HG02642 (cell line): ENCODE data around the gene EVC.

ENCODE experiments used
- ATAC-seq: cut with Tn5 transposase; IDR thresholded peaks from one replicate; pipeline ENCODE4 v1.9.1; 2021; ENCODE audit warnings: mild to moderate bottlenecking; ENCODE audit not compliant: unreplicated experiment, poor library complexity

Gene EVC

DNA sequence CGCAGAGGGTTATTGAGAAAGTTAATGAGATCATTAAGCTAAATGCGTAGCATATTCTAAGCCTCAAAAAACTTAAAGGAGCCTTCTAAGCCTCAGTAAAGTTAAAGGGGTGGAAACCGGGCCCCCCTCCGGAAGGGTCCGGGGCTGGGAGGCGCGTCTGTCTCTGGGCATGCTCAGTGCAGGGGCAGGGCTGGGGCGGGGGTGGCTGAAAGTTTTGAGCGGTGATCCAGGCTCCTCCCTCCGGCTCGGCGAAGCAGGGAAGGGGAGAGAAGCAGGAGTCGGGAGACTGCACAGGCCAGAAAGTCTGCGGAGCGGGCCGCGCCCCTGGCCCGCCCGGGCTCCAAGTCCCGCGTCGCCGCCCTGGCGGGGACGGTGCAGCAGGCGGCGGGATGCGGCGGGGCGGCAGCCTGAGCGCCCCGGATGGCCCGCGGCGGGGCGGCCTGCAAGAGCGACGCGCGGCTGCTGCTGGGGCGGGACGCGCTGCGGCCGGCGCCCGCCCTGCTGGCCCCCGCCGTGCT, at the start of gene EVC:
Gene EVC, plus strand, starts transcription at position 241 of the 518 bp plus-strand sequence. Its CDS starts 180 bp downstream, at position 421.
- peak; percentile 44 for ATAC-seq

DNA sequence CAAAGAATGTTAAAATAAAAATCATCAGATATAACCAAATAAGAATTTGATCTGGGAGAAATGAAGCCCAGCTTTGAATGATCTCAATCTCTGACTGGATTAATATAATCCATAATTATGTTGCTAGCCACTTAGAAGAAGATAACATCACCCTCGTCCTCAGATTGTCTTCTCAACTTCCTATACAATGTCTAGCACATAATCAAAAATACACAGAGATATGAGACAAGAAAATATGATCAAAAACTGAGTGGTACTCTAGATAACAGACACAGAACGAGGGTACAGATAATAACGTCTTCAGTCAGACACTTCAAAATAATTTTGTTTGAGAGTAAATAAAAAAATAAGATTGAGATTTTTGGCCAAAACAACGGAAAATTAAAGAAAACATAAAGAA, 49.8 kb upstream of the EVC start:
- ATAC-seq: no peak

DNA sequence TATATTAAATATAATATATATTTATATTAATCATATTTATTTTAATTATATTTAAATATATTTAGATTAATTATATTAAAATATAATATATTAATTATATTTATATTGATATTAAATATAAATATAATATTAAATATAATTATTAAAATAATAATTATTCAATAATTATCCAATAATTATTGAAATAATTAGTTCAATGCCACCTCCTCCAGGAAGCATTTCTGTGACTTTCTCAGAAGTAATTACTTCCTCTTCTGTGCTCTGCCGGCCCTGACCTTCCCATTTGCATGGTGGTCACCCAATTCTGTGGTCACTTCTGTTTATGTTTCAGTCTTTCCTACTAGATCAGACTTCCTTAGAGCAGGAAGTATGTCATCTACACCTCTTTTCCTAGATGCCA, 48.4 kb upstream of the EVC start:
- ATAC-seq: no peak

DNA sequence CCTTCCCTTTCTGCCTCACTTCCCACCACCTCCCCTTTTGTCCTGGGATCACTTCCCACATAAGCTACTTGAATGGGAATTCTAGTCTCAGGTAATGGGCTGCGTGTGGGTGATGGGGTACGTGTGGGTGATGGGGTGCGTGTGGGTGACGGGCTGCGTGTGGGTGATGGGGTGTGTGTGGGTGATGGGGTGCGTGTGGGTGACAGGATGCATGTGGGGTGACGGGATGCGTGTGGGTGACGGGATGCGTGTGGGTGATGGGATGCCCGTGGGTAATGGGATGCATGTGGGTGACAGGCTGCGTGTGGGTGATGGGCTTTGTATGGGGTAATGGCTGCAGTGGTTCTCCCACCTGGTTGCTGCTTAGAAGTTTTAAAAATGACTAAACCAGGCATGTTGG, 46.2 kb upstream of the EVC start:
- no peak for ATAC-seq

DNA sequence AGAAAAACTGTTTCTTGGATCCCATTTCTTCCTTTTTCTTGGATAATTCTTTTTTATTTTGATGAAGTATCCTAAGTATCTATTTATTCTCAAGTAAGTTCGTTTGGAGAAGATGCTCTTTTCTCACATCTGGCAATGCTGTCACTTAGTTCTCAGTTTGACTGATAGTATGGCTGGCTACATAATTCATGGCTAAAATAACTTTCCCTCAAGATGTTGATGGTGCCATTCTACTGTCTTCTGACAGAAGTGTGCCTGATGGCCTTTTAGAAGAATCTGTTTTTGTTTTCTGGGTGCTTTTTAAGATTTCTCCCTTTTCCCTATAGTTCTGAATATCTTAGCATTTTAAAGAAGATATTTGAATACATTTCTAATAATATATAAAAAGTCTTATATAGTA, 44.3 kb upstream of the EVC start:
- no peak for ATAC-seq

DNA sequence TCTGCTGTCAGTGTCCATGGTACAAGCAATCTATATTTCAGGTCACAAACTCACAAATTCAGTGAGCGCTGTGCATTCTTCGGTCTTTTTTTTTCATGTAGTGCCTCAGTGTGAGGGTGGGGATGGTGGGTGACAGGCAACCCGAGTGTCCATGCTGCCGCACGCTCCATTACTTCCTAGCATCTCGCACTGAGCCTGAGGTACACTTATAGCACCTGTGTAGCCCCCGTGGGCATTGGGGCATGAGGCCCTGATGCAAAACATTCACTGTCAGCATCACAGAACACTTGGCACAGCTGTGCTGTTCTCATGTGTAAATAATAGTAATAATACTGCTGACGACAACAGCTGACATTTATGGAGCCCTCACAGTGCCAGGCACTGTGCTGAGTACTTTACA, 34.2 kb upstream of the EVC start:
- ATAC-seq: no peak

DNA sequence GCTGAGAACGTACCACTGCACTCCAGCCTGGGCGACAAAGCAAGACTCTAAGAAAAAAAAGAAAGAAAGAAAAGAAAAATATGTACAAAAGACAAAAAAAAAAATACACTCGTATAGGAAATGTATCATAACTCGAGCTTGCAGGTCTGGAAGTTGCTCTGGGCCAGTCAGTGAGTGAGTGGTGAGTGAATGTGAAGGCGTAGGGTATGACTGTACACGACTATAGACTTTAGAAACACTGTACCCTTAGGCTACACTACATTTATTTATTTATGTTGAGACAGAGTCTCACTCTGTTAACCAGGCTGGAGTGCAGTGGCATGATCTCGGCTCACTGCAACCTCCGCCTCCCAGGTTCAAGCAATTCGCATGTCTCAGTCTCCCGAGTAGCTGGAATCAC, 32.0 kb upstream of the EVC start:
- no peak for ATAC-seq

DNA sequence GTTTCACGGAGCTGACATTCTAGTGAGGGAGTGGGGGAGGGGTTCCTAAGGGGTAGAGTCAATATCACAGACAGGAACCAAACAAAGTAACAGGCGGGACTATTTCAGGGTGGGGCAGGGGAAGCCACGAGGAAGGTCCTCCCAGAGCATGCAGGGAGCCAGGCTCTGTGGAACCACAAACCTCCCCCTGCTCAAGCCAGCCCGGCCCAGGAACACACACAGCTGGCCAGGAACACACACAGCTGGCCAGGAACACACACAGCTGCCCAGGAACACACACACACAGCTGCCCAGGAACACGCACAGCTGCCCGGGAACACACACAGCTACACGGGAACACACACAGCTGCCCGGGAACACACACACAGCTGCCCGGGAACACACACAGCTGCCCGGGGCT, 27.4 kb upstream of the EVC start:
- no peak for ATAC-seq

DNA sequence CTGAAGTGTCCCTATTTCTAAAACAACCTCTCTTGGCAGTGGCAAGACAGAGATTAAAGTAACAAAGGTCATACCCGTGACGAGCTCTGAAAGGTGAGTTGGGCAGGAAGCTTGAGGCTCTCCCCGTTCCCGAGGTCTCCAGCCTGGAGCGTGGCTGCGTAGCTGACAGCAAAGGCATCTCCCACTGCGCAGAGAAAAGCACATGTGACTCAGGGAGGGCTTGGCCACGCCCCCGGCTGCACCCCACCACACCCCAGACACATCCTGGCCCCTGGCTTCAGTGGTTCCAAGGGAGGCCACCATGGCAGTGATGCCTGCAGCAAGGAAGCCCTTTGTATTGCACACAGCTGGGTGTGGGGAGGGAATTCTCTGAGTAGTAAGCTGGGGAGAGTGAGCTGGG, 25.7 kb upstream of the EVC start:
- ATAC-seq: no peak

DNA sequence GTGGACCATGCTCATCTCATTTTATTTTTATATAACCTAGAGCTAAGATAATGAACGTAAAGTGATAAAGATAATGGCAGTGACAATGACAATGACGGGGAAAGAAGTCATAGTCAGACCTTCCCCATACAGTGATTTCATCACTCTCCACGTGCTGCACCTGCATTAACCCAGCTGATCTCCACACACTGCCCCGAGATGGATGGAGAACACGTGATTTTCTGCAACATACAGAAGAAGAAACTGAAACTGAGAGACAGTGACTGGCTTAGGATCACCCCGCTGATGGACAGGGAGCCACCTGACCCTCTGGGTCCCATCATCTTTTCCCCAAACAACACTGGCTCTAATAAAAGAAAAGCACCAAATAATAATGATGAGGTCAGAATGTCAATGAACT, 24.7 kb upstream of the EVC start:
- ATAC-seq: no peak

DNA sequence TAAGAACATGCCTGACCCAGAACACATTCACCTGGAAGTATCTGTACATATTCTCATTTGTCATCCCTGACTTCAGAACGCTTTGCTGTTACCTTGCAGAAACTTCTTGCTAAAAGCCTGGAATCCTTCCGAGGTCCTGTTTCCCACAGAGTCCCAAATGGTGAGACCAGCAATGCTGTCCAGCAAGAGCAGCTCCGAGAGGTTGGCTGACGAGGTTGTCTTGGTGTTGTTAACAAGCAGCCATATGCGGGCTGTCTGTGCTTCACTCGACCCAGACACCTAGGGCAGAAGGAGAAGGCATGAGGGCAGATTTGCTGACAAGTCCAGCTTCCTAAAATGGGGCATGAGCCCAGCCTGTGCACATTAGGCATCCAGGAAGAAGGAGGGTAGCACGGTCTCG, 21.9 kb upstream of the EVC start:
- no peak for ATAC-seq

DNA sequence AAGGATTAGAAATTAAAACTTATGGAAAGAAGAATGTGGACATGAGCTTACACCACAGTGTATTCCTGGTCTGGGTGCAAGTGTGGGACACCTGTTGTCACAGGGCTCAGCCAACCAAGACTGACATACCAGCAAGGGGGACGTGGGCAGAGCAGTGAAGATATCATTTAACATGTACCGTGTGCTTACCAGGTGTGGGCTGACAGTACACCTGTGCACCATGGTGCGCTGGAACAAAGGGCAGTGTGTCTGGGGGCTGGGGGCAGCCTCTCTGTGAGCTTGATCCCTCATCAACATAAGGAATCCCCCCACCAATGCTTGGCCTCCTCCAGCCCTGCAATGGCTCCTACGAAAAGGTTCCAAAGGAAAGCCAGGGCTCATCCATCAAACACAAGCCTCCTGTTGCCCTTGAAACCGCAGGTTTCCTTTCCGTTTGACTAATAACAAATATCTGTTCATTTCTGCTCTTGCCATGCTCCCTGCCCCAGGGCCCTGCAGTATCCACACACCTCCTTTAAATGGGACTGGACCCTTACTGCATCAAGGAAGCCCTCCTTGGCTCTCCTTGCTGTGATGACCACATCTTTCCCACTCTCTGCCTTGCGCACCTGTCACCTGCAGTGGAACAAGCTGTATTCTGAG, 19.4 kb upstream of the EVC start:
- no peak for ATAC-seq

DNA sequence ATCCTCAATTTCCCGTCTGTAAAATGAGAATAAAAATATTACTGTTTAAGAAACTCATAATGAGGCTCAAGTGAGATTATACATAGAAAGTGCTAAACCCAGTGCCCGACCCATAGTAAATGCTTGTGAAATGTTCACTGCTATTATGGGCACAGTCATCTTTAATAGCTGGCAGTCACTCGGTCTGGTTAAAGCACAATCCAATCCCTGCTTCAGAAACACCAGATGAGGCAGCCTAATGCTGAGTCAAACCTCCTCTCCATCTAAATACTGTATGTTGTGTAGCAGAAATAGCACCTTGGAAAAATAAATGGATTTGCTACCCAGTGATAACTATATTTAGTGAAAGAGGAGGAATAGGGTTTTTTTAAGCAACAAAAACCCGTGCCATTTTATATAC, 17.1 kb upstream of the EVC start:
- no peak for ATAC-seq

DNA sequence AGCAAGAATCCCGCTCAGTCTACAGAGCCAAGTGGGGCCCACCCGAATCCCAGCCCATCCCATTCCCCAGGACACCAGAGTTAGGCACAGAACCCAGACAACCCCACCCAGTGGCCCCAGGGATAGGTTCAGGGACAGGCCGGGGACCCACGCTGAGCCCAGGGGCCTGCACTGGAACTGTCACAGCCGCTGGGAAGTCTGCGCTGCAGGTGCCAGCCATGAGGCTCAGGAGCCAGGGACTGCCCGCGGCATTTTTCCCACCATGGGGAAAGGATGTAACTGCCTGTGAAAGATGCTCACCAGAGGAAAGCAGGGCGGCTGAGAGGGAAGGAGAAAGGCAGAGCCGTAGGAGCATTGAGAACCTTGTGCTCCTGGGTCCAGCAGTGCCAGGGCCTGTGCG, 14.7 kb upstream of the EVC start:
- ATAC-seq: no peak

DNA sequence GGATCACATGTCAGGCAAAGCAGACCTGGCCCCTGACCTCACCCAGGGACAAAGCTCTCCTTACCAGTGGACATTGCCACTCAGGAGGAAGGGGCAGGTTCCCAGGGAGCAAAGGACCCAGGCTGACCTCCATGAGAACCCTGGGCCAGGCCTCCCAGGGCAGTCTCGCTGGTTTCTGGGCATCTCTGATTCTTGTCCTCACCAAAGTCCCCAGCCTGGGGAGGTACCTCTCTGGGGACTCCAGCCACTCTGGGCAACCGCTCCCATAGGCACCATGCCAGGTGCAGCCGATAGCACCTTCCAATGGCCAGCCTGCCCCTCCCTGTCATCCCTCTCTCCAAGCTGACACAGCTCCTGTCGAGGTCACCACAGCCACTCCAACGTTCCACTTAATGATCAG, 10.5 kb upstream of the EVC start:
- ATAC-seq: no peak

DNA sequence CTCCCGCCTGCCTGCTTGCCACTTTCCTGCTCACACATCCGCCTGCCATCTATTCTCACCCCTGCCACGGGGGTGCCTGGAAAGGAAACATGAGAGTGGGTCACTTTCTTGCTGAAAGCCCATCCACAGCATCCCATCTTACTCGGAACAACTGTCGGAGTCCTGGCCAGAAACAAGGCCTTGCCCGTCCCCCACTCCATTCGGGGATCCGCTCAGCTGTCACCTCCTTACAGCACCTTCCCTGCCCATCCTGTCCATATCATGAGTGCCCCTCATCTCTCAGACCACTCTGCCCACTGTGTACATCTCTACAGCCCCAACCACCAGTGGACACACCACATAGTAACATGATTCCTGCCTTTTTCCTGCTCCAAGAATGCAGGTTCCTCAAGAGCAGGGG, 9.0 kb upstream of the EVC start:
- no peak for ATAC-seq

DNA sequence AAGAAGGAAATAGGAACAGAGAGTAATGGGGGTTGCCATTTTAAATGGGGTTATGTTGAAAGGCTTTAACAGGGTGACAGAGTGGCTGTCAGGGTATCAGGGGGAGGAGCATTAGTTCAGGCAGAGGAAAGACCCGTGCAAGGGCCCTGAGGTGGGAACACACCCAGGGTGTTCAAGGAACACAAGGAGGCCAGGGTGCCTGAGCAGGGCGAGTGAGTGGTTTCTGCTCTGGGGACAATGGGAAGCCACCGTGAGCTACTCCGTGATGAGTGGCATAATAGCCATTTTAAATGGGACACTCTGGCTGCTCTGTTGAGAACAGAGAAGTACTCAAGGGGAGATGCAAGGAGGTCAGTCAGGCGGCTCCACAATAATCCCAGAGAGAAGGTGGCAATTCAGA, 7.2 kb upstream of the EVC start:
- ATAC-seq: no peak

DNA sequence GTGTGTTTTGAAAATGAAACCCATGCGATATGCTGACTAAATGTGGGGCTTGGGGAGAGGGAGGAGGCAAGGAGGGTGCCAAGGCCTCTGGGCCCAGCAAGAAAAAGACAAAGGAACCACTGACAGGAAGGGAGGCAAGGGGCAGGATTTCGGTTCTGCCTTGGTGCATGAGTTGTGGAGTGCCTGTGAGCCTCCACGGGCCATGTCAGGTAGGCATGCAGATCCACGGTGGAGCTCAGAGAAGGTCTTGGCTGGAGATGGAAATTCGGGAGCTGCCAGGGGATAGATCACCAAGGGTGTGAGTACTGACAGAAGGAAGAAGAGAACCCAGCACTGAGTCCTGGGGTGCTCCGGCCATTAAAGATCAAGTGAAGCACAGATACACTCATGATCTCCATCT, 6.7 kb upstream of the EVC start:
- no peak for ATAC-seq

DNA sequence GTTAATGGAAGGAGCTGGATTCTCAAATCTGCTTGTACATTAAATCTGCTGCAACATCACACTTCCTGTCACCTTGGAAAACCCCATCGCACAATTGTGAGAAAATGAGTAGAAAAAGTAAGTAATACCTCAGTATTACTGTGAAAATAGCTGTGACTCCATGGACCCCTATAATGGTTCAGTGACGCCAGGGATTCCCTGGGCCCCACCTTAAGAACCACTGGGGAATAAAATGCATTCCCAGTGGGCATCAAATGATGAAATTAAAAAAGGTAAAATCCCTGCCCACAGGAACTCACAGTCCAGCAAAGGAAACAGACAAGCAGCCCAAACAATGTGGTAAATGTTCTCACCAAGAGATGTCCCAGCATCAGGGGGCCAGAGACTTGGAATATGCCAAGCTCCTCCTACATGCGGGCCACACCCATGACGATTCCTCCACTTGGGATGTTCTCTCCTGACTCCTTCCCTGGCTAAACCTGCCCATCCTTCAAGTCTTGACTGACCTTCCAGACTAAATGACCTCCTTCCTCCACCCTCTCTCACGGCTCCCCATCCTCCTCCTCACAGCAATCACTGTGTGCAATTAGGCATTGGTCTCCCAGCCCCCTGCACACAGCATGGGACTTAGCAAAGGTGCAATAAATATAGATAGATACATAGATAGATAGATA, 5.2 kb upstream of the EVC start:
- ATAC-seq: no peak

DNA sequence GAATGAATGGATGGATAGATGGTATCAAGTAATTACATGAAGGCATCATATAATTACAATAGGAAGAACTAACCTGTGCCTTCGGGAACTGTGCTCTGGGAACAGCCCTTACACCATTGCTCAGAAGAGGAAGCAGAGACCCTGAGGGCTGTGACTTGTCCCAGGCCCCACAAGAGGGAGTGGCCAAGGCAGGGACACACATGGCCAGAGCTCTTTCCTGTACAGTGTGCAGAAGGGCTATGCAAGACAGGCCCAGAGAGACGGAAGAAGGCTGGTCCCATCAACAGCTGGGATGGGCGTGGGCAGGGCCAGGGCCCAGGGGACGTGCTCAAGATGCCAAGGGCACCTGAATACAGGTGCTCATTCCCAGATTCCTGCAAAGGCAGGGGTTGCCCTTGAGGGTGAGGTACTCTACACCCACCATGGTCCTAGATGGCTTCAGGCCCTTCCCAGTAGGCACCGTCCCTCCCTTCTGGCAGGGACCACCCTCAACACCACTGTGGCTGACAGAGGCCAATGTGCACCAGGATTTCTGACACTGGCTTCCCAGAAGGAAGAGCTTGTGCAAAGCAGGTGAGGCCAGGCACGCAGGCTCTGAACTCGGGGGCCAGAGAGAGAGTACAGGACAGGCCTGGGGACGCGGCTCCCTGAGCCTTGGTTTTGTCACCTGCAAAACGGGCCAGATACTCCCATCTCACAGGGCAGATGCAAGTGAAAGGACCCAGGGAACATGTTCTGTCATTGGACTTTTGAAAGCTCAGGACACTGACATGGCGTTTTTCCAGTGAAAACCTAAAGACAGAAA, 4.3 kb upstream of the EVC start:
- no peak for ATAC-seq

DNA sequence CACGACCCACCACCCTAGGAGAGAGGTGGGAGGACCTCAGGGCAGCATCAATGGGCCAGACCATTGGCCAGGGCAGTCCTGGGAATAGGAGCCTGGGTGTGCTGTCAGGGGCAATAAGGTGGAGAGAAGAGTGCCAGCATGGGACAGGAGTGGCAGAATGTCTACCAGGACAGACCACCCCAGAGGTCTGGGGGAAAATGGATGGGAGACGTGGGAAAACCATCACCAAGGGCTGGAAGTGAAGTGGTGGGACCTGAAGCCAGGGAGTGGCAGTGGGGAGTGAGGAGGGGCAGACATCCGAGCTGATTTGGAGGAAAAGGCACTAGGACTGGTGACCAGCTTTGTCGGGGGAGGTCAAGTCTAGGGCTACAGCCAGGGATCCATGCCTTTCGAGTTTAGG, 3.6 kb upstream of the EVC start:
- no peak for ATAC-seq
